ENCODE measurements around the gene SLX9. TPM values are rescaled to one million over a fixed set of nuclear protein-coding genes. Genes with fewer than 3 reads are reported as not detected.

The SLX9 gene
- total RNA-seq, 1 donor from 2014 or later: 38.8 TPM

DNA sequence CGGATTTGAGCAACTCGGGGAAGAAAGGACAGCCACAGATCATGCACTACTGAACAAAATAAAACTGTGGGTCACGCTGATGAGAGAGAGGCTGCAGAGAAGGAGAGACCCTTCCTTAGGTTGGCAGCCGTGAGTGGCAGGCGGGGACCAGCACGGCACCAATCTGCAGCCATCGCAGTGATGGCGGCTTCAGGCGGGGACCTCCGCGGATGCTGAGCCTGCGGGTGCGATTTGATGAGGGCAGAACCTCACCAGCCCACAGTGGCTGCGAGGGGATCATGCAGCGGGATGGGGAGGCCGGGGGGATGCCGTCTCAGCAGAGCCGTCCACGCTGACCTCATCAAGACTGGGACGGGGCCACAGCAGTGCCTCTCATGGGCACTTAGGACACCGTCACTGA lies 30.9 kb upstream of the SLX9 start:
- H3K4me1 Mint-ChIP-seq (ENCODE audit: low read depth, unreplicated experiment): no peaks in the 10 kb centered on the region
- H3K4me3 ChIP-seq (ENCODE audit: insufficient read depth, low read depth, low read length): no peak overlapping the region
- H4K20me1 ChIP-seq (ENCODE audit: insufficient read depth, low read length): peaks cover 4% of the 10 kb centered on the region
- H3K79me2 ChIP-seq (ENCODE audit: insufficient read depth, low read length): no peaks in the 10 kb centered on the region
- H3K9me3 ChIP-seq (ENCODE audit: insufficient read depth, low read depth, low read length): no peaks in the 10 kb centered on the region
- DNase-seq (ENCODE audit: low read depth) (no peak), FAIRE-seq (no peak)
- H2AFZ ChIP-seq (ENCODE audit: low read depth, low read length): no peak overlapping the region
- H3K9me3 Mint-ChIP-seq (ENCODE audit: unreplicated experiment): no peaks in the 10 kb centered on the region
- H3K27me3 ChIP-seq (ENCODE audit: insufficient read depth, low read length): peaks cover 24% of the 10 kb centered on the region
- H3K4me1 ChIP-seq (ENCODE audit: insufficient read depth, low read length): no peaks in the 10 kb centered on the region
- no peaks in the 10 kb centered on the region for H3K36me3 ChIP-seq (ENCODE audit: insufficient read depth, low read length)
- TF ChIP-seq, protein P1, sequence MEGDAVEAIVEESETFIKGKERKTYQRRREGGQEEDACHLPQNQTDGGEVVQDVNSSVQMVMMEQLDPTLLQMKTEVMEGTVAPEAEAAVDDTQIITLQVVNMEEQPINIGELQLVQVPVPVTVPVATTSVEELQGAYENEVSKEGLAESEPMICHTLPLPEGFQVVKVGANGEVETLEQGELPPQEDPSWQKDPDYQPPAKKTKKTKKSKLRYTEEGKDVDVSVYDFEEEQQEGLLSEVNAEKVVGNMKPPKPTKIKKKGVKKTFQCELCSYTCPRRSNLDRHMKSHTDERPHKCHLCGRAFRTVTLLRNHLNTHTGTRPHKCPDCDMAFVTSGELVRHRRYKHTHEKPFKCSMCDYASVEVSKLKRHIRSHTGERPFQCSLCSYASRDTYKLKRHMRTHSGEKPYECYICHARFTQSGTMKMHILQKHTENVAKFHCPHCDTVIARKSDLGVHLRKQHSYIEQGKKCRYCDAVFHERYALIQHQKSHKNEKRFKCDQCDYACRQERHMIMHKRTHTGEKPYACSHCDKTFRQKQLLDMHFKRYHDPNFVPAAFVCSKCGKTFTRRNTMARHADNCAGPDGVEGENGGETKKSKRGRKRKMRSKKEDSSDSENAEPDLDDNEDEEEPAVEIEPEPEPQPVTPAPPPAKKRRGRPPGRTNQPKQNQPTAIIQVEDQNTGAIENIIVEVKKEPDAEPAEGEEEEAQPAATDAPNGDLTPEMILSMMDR (IDR thresholded peaks at IDR 0.05; ENCODE audit: insufficient read depth, low read depth, low read length): no peak
- H3K27me3 Mint-ChIP-seq (ENCODE audit: low read depth, unreplicated experiment): peaks cover 58% of the 10 kb centered on the region
- no peak overlapping the region for H3K4me2 ChIP-seq (ENCODE audit: low read length)
- no peak overlapping the region for H3K9ac ChIP-seq (ENCODE audit: low read length)
- H3K27ac Mint-ChIP-seq (ENCODE audit: unreplicated experiment): no peak overlapping the region
- no peak overlapping the region for H3K27ac ChIP-seq (ENCODE audit: low read depth, low read length)
- no peaks in the 10 kb centered on the region for H3K36me3 Mint-ChIP-seq (ENCODE audit: low read depth, unreplicated experiment)
- no peak overlapping the region for H3K4me3 Mint-ChIP-seq (ENCODE audit: unreplicated experiment)

DNA sequence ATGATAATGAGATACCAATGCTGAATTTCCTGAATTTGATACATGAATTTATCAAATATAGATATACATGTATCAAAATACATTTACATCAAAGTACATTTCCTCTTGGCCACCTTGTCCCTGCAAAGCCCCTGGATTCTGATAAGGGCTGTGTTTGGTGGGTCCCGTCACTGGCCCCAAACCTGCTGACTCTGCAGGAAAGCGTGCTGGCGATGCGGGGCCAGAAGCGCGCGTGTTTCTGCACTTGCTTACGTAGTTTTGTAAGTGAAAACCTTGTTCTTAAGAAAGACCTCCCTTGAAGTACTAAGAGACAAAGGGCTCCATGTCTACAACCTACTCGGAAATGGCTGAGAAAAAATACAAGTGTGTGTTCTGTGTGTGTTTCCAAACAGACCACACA lies 30.1 kb upstream of the SLX9 start:
- peaks cover 56% of the 10 kb centered on the region for H3K27me3 Mint-ChIP-seq (ENCODE audit: low read depth, unreplicated experiment)

More for the DNA sequence above, 30.1 kb upstream of the SLX9 start:
- no peaks in the 10 kb centered on the region for H3K9me3 ChIP-seq (ENCODE audit: insufficient read depth, low read depth, low read length)
- no peaks in the 10 kb centered on the region for H3K79me2 ChIP-seq (ENCODE audit: insufficient read depth, low read length)
- H3K4me1 ChIP-seq (ENCODE audit: insufficient read depth, low read length): peaks cover 3% of the 10 kb centered on the region
- H3K4me3 ChIP-seq (ENCODE audit: insufficient read depth, low read depth, low read length): no peak overlapping the region
- no peaks in the 10 kb centered on the region for H3K4me1 Mint-ChIP-seq (ENCODE audit: low read depth, unreplicated experiment)
- H4K20me1 ChIP-seq (ENCODE audit: insufficient read depth, low read length): peaks cover 4% of the 10 kb centered on the region
- no peak overlapping the region for H3K27ac ChIP-seq (ENCODE audit: low read depth, low read length)
- TF ChIP-seq EZH2 (IDR thresholded peaks at IDR 0.05; ENCODE audit: insufficient read depth, low read length): no peak
- TF ChIP-seq, protein P1 (IDR thresholded peaks at IDR 0.05; ENCODE audit: insufficient read depth, low read depth, low read length): no peak
- DNase-seq (ENCODE audit: low read depth) (no peak), FAIRE-seq (no peak)
- no peak overlapping the region for H3K27ac Mint-ChIP-seq (ENCODE audit: unreplicated experiment)
- no peak overlapping the region for H3K4me2 ChIP-seq (ENCODE audit: low read length)
- H3K4me3 Mint-ChIP-seq (ENCODE audit: unreplicated experiment): no peak overlapping the region
- no peak overlapping the region for H2AFZ ChIP-seq (ENCODE audit: low read depth, low read length)
- no peaks in the 10 kb centered on the region for H3K36me3 Mint-ChIP-seq (ENCODE audit: low read depth, unreplicated experiment)
- no peaks in the 10 kb centered on the region for H3K9me3 Mint-ChIP-seq (ENCODE audit: unreplicated experiment)
- no peak overlapping the region for H3K9ac ChIP-seq (ENCODE audit: low read length)
- no peaks in the 10 kb centered on the region for H3K36me3 ChIP-seq (ENCODE audit: insufficient read depth, low read length)
- peaks cover 24% of the 10 kb centered on the region for H3K27me3 ChIP-seq (ENCODE audit: insufficient read depth, low read length)

Measured in astrocyte (in vitro differentiated cells and primary cell).